Ectodermal cell (in vitro differentiated cells): ENCODE data around the gene WNT7B.

ENCODE experiments used
- H3K27ac ChIP-seq: 2 replicates; pipeline ENCODE4 v1.7.0; 2013; ENCODE audit warnings: mild to moderate bottlenecking, low read depth, low read length; ENCODE audit not compliant: insufficient read depth, poor library complexity, severe bottlenecking
- H3K27me3 ChIP-seq: 2 replicates; pipeline ENCODE4 v1.7.0; 2013; ENCODE audit warnings: mild to moderate bottlenecking, low read length; ENCODE audit not compliant: insufficient read depth, control insufficient read depth, poor library complexity, severe bottlenecking
- H3K36me3 ChIP-seq: one replicate; pipeline ENCODE4 v1.7.0; 2013; ENCODE audit warnings: low read length; ENCODE audit not compliant: control insufficient read depth, insufficient read depth
- H3K4me1 ChIP-seq: one replicate; pipeline ENCODE4 v1.7.0; 2013; ENCODE audit warnings: low read length; ENCODE audit not compliant: control insufficient read depth, insufficient read depth
- H3K4me3 ChIP-seq: 2 replicates; pipeline ENCODE4 v1.7.0; 2013; ENCODE audit warnings: low read depth, low read length, control low read depth; ENCODE audit not compliant: insufficient read depth
- H3K9me3 ChIP-seq: 2 replicates; pipeline ENCODE4 v1.7.0; 2013; ENCODE audit warnings: mild to moderate bottlenecking, low read length, moderate library complexity; ENCODE audit not compliant: control insufficient read depth
- WGBS, 2 experiments: methylation state at CpG; one replicate each; pipeline ENCODE4 v1.1.7; 2013; ENCODE audit warnings: missing lambda C conversion rate in 2 of 2; 5-methylcytosine and 5-hydroxymethylcytosine counted together

Gene WNT7B

DNA sequence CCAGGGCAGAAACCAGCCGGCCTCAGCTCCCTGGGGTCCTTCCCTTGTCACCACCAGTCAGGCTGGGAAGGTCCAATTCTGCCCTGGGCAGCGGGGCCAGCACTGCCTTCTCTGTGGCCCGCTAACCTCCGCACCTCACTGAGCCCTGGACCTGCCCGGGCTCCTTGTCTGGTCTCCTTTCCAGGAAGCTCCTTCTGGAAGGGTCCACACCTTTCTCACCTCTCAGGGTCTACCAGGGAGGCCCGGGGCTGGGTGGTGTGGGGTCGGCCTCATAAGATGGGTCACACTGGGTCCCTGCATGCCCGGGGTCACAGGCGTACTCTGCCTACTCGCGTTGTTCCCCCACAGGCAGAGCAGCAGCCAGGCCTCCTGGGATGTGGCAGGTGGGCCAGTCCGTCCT, 69.0 kb downstream of the WNT7B start:
- H3K36me3 ChIP-seq = no peaks in the 10 kb centered on the region

DNA sequence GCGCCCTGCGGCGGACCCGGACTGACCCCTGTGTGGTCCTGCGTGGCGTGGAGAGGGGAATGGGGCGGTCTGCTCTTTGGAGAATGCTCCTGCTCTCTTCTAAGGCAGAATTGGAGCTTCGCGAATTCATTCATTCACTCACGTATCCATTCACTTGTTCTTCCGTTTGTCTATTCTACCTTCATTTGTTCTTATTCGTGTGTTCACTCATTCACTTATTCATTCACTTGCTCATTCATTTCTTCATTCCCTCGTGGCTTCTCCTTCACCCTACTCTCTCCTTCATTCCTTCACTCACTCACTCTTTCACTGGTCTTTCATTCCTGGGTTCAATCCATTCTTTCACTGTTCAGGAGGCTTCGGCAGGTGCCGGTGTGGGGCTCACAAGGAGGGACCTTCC, 69.6 kb downstream of the WNT7B start:
- H3K36me3 ChIP-seq = no peaks in the 10 kb centered on the region
- H3K9me3 ChIP-seq = no peaks in the 10 kb centered on the region
- H3K4me3 ChIP-seq = no peak overlapping the region
- no peak overlapping the region for H3K27ac ChIP-seq
- peaks cover 47% of the 10 kb centered on the region for H3K4me1 ChIP-seq
- 93 to 94% methylated on average over 15 of the region's 15 CpGs for WGBS, 2 experiments
- H3K27me3 ChIP-seq = no peaks in the 10 kb centered on the region

More for the DNA sequence above, 69.0 kb downstream of the WNT7B start:
- WGBS, 2 experiments = 93 to 95% methylated on average over 12 of the region's 12 CpGs
- H3K4me1 ChIP-seq = peaks cover 47% of the 10 kb centered on the region
- H3K4me3 ChIP-seq = no peak overlapping the region
- H3K27me3 ChIP-seq = no peaks in the 10 kb centered on the region
- H3K27ac ChIP-seq = no peak overlapping the region
- H3K9me3 ChIP-seq = no peaks in the 10 kb centered on the region

DNA sequence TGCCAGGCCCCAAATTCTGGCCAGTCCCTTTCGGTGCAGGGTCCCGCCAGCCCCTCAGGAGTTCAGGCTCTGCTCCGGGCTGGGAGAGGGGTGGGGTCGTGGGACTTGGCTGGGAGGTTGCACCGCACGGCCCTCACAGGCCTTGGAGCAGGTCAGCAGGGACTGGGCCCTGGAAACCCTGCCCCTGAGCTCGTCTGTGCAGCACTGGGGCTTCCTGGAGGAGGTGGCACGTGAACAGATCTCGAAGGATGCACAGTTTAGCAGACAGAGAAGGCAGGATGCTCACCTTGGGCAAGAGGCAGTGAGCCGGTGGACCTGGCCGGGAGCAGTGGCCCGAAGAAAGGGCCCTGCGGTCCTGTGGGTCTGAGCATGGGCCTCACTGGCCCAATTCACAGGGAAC, 70.0 kb downstream of the WNT7B start:
- H3K4me1 ChIP-seq = peaks cover 47% of the 10 kb centered on the region
- H3K4me3 ChIP-seq = no peak overlapping the region
- H3K27me3 ChIP-seq = no peaks in the 10 kb centered on the region
- WGBS, 2 experiments = 93 to 96% methylated on average over 13 of the region's 13 CpGs
- H3K27ac ChIP-seq = no peak overlapping the region
- H3K9me3 ChIP-seq = no peaks in the 10 kb centered on the region
- H3K36me3 ChIP-seq = no peaks in the 10 kb centered on the region

DNA sequence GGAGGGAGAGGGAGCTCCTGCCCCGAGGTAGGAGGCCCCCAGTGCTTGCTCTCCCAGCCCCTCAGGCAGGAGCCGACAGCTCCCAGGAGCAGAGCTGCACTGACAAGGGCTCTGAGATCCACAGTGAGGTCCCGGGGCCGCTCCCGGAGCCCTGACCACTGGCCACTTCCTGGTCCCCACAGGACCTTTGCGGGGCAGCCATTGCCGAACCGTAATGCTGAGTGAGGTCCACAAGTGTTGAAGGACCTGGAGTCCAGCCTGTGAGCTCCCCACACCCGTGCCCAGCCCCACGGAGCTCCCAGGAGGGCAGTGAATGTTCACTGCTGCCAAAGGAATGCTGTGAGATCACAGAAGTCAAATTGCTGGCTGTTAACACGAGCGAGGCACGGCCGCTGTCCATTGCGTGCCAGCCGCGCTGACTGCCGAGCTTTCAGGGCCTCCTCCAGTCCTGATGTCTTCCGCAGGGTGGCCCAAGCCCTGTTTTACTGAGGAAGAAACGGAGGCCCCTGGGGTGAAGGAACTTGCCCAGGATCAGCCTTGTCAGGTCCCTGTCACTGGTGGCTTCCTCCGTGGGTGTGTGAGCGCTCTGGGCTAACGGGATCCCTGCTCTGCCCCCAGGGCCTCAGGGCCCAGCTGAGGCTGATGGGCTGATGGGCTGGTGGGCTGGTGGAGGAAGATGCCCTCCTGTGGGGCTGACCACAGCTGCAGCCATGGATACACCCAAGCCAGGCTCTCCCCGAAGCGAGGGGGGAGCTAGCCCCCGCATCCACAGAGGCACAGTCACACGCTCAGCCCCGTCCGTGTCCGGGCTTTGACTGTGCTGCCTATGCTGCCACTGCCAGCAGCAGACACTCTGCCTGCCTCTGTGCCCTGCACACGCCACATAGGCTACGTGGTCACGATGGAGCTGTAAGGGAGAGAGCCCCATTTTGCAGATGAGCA, 70.8 kb downstream of the WNT7B start:
- Histone ChIP-seq H3K4me1 (peaks cover 43% of the 10 kb centered on the region), H3K36me3 (no peaks in the 10 kb centered on the region), H3K27ac (peak overlapping the region; percentile 85), H3K9me3 (no peaks in the 10 kb centered on the region), H3K4me3 (no peak overlapping the region), H3K27me3 (no peaks in the 10 kb centered on the region)
- 87% methylated on average over 33 of the region's 33 CpGs for WGBS, 2 experiments

DNA sequence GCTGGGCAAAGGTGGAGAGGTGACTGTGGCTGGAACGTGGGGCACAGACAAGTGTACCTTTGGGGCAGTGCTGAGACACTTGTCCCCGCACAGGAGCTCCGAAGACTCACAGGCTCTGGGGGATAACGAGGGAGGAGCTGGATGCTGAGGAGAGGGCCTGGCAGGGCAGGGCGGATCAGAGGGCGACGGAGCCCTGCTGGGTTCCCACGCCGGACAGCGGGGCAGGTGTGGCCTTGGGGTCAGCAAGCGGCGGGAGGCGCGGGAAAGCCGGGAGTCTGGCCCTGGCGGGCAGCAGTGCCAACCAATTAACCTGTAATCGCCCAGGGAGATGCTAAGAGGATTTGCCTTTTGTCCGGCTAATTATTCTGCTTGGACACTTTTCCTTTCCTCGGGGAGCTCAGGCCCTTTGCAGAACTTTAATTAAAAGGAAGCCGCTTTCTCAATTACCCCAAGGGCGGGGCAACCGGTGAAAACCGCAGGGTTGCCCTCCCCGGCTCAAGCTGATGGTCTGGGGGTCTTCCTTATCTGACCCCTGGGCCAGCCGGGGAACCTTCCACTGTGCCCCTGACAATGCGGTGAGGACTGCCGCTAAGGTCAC, 71.5 kb downstream of the WNT7B start:
- Histone ChIP-seq H3K4me1 (peaks cover 36% of the 10 kb centered on the region), H3K27ac (peak overlapping the region; percentile 85), H3K36me3 (no peaks in the 10 kb centered on the region), H3K27me3 (no peaks in the 10 kb centered on the region), H3K9me3 (no peaks in the 10 kb centered on the region), H3K4me3 (no peak overlapping the region)
- 51 to 61% methylated on average over 27 of the region's 27 CpGs for WGBS, 2 experiments

DNA sequence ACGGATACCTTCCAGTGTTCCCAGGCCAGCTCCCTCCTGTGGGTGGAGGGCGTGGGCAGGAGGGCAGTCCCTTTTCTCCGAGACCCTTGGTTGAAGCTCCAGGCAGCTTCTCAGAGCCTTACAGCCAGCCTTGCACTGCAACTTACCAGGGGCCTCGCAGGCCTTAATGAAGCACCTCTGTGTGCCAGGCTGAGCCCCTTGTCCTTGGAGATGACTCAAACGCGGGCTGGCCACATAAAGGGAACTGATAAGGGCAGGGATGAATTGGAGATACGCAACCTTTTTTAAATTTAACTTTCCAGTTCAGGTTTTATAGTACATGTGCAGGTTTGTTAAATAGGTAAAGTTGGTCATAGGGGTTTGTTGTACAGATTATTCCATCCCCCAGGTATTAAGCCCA, 72.7 kb downstream of the WNT7B start:
- WGBS, 2 experiments = 92% methylated on average over 7 of the region's 7 CpGs
- H3K27ac ChIP-seq = no peak overlapping the region
- H3K9me3 ChIP-seq = no peaks in the 10 kb centered on the region
- H3K36me3 ChIP-seq = no peaks in the 10 kb centered on the region
- no peak overlapping the region for H3K4me3 ChIP-seq
- H3K4me1 ChIP-seq = peaks cover 30% of the 10 kb centered on the region
- no peaks in the 10 kb centered on the region for H3K27me3 ChIP-seq

DNA sequence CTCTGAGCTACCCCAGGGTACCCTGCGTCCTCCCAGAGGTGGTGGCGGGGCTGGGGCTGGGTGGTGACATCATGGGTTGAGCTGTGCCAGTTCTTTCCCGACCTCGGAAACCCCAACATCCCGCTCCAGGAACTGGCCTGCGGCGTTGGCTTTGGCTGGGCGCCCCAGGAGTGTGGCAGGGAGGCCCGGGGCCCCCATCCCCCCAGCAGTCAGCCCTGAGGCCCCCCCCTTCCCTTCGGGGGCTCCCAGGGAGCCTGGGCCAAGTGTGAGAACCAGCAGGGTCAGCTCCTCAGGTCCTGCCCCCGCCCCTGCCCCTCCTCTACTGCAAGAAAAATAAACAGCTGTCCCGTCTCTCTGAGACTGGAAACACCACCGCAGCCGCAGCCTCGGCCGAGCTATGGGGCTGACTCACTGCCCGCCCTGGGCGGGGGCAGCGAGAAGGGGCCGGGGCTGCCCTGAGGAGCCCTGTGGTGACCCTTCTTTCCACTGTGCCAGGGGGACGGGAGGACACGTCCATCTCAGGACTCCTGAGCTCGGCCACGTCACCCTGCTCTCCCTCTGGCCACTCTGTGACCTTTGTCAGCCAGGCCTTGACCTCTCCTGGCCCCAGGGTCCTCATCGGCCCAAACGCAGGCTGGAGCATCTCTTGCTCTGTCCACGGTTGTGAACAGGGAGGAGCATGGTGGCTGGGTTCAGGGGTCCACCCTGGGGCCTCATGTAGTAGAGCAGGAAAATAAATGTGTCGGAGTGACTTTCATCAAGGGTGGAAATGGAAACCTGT, 73.4 kb downstream of the WNT7B start:
- peaks cover 29% of the 10 kb centered on the region for H3K4me1 ChIP-seq
- no peak overlapping the region for H3K4me3 ChIP-seq
- 83 to 84% methylated on average over 28 of the region's 28 CpGs for WGBS, 2 experiments
- no peak overlapping the region for H3K27ac ChIP-seq
- no peaks in the 10 kb centered on the region for H3K36me3 ChIP-seq
- no peaks in the 10 kb centered on the region for H3K9me3 ChIP-seq
- H3K27me3 ChIP-seq = no peaks in the 10 kb centered on the region

DNA sequence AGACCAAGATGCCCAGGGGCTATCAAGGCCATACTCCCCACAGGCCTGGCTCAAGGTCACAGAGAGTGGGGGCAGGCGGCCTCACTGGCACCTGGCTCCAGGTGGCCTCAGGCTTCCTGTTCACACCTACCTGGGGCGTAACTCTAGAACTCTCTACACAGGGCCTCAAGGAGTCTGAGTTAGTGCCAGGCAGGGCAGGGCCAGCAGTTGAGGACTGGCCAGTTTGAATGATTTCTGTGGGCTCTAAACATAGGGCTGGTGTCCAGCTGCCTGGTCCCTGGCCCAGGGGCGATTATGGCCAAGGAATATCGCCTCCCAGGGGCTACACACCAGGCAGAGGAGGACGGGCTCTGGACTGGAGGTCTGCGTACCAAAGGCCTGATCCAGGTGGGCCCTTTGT, 79.2 kb downstream of the WNT7B start:
- H3K36me3 ChIP-seq = no peaks in the 10 kb centered on the region
- H3K9me3 ChIP-seq = no peaks in the 10 kb centered on the region
- no peak overlapping the region for H3K4me3 ChIP-seq
- WGBS, 2 experiments = 94 to 98% methylated on average over 6 of the region's 6 CpGs
- no peaks in the 10 kb centered on the region for H3K4me1 ChIP-seq
- no peak overlapping the region for H3K27ac ChIP-seq
- no peaks in the 10 kb centered on the region for H3K27me3 ChIP-seq

DNA sequence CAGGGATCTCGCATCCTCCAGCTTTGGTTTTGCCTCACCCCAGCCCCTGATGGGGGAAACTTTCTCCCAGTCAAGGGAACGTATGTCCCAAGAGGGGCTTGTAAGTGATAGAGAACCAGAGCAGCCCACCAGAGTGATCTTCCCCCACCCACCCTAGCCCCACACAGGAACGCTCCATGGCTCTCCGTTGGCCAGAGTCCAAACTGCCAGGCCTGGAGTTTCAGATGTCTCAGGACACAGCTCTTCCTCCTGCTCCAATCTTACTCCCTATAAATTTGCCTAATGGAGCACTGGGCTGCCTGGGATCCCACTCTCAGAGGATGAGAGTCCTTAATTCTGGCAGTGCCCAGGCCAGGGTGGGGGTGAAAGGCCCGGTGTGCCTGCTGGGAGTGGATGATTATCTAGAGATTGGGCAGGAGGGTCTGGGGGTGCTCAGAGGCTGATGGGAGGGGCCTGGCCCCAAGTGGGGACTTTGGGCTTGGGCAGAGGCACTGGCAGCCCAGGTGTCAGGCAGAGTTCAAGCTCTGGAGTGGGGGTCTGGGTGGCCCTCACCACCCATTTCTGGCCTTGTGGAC, 79.9 kb downstream of the WNT7B start:
- Histone ChIP-seq H3K27ac (no peak overlapping the region), H3K4me3 (no peak overlapping the region), H3K27me3 (no peaks in the 10 kb centered on the region), H3K4me1 (no peaks in the 10 kb centered on the region), H3K36me3 (no peaks in the 10 kb centered on the region), H3K9me3 (no peaks in the 10 kb centered on the region)
- 95 to 97% methylated on average over 5 of the region's 5 CpGs for WGBS, 2 experiments
